GM23248 (cell line): ENCODE results near the gene CFAP74. TPM values are rescaled to one million over a fixed set of nuclear protein-coding genes. Genes with fewer than 3 reads are reported as not detected.

Source experiments
- DNase-seq: peaks from one replicate; pipeline ENCODE4 v3.0.0-alpha.2; 2015
- H2AFZ ChIP-seq: fragments of 200-600 bp; sonication (generic); 2 replicates; pipeline ENCODE4 v1.6.1; 2016; ENCODE audit warnings: antibody characterized with exemption
- H3F3A ChIP-seq: fragments of 200-600 bp; sonication (generic); 2 replicates; pipeline ENCODE4 v1.6.1; 2016; ENCODE audit warnings: mild to moderate bottlenecking, antibody characterized with exemption, mixed run types; ENCODE audit not compliant: insufficient read depth
- H3K27ac ChIP-seq: fragments of 200-600 bp; sonication (generic); 2 replicates; pipeline ENCODE4 v1.5.1; 2016; ENCODE audit warnings: mild to moderate bottlenecking
- H3K27me3 ChIP-seq: fragments of 200-600 bp; sonication (generic); replicated peaks from 2 replicates; pipeline ENCODE4 v1.6.1; 2016; ENCODE audit warnings: mild to moderate bottlenecking; ENCODE audit not compliant: insufficient read depth
- H3K36me3 ChIP-seq: fragments of 200-600 bp; sonication (generic); 2 replicates; pipeline ENCODE4 v1.6.1; 2016; ENCODE audit warnings: low read depth, mild to moderate bottlenecking
- H3K4me1 ChIP-seq: fragments of 200-600 bp; sonication (generic); 2 replicates; pipeline ENCODE4 v1.6.1; 2016; ENCODE audit warnings: mild to moderate bottlenecking; ENCODE audit not compliant: insufficient read depth
- H3K4me2 ChIP-seq: fragments of 200-600 bp; sonication (generic); one replicate; pipeline ENCODE4 v1.6.1; 2016; ENCODE audit warnings: mild to moderate bottlenecking; ENCODE audit not compliant: unreplicated experiment
- H3K4me3 ChIP-seq: fragments of 200-600 bp; sonication (generic); 2 replicates; pipeline ENCODE4 v1.5.1; 2016; ENCODE audit warnings: mild to moderate bottlenecking
- H3K79me2 ChIP-seq: fragments of 200-600 bp; sonication (generic); 2 replicates; pipeline ENCODE4 v1.6.1; 2016; ENCODE audit warnings: mild to moderate bottlenecking; ENCODE audit not compliant: insufficient read depth
- H3K9ac ChIP-seq: fragments of 200-600 bp; sonication (generic); 2 replicates; pipeline ENCODE4 v1.6.1; 2016; ENCODE audit warnings: mild to moderate bottlenecking
- H3K9me2 ChIP-seq: fragments of 200-600 bp; sonication (generic); 2 replicates; pipeline ENCODE4 v1.6.1; 2016; ENCODE audit warnings: mixed run types, mild to moderate bottlenecking, moderate library complexity; ENCODE audit not compliant: insufficient read depth
- H3K9me3 ChIP-seq: fragments of 200-600 bp; sonication (generic); one replicate; pipeline ENCODE4 v1.6.1; 2017; ENCODE audit warnings: low read depth
- H4K20me1 ChIP-seq: fragments of 200-600 bp; sonication (generic); 2 replicates; pipeline ENCODE4 v1.6.0; 2016; ENCODE audit not compliant: insufficient read depth
- EZH2 ChIP-seq: fragments of 200-600 bp; sonication (generic); IDR thresholded peaks from 2 replicates; pipeline ENCODE4 v1.6.1; 2018; ENCODE audit warnings: antibody characterized with exemption, mild to moderate bottlenecking; ENCODE audit not compliant: insufficient read depth, poor library complexity, severe bottlenecking
- EZH2phosphoT487 ChIP-seq: fragments of 200-600 bp; sonication (generic); IDR thresholded peaks from 2 replicates; pipeline ENCODE4 v1.6.1; 2018; ENCODE audit warnings: antibody characterized with exemption, moderate library complexity, mild to moderate bottlenecking, low read depth; ENCODE audit not compliant: insufficient read depth
- WGBS, 2 experiments: methylation state at CpG; one replicate each; pipeline ENCODE4 v1.1.6; 2015 to 2017; ENCODE audit warnings: low lambda C conversion rate in 2 of 2, low coverage in 1 of 2; ENCODE audit errors: missing lambda C conversion rate in 2 of 2; 5-methylcytosine and 5-hydroxymethylcytosine counted together
- in situ Hi-C: fragments of 300-500 bp; cut with MboI; formaldehyde crosslinking; loops from 2 replicates; pipeline ENCODE4 v1.15.0; 2020
- polyA plus RNA-seq: library from polyadenylated mRNA; unstranded; fragments of >200 nt; fragmentation: Nextera tagmentation; extraction: Ambion mirVana; gene quantifications from 2 replicates; pipeline ENCODE4 v1.2.1, GENCODE V29; 2016
- total RNA-seq: library from RNA; depleted of rRNA; stranded (reverse); fragments of >200 nt; shearing (Covaris generic); gene quantifications from 2 replicates; pipeline ENCODE4 v1.2.3, GENCODE V29; 2014

The CFAP74 gene
- total and polyA plus RNA-seq, 2 experiments from 2014 or later: not detected

DNA sequence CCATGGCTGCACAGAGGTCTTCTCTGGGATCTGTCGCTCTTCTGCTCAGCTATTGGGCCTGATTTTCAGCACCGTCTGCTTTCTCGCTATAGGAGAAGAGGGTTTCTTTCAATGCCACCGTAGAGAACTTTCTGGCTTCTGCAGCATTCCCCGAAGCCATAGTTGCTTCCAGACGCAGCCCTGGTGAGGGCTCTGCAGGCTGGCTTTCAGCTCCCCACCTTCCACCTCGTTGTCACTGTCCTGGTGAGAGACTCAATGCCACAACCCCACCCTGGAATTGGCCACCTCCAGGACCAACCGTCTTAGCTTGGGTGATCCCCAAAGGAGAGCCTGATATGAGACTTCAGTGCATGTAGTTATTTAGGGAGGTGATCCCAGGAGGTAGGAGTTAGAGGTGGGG, 34.6 kb upstream of the CFAP74 start:
- Histone ChIP-seq H3K4me3 (no peak overlapping the region), H3K9me2 (no peaks in the 10 kb centered on the region), H3K4me2 (no peak overlapping the region), H3F3A (no peaks in the 10 kb centered on the region), H3K9me3 (no peaks in the 10 kb centered on the region), H3K79me2 (no peaks in the 10 kb centered on the region), H2AFZ (no peak overlapping the region), H4K20me1 (no peaks in the 10 kb centered on the region), H3K27ac (no peak overlapping the region), H3K4me1 (no peaks in the 10 kb centered on the region), H3K9ac (no peak overlapping the region), H3K36me3 (no peaks in the 10 kb centered on the region), H3K27me3 (peaks cover 9% of the 10 kb centered on the region)
- TF ChIP-seq EZH2phosphoT487 (no peak), EZH2 (no peak)
- in situ Hi-C loops: no loop called here
- no peak for DNase-seq
- 56 to 65% methylated on average over 8 of the region's 8 CpGs for WGBS, 2 experiments

DNA sequence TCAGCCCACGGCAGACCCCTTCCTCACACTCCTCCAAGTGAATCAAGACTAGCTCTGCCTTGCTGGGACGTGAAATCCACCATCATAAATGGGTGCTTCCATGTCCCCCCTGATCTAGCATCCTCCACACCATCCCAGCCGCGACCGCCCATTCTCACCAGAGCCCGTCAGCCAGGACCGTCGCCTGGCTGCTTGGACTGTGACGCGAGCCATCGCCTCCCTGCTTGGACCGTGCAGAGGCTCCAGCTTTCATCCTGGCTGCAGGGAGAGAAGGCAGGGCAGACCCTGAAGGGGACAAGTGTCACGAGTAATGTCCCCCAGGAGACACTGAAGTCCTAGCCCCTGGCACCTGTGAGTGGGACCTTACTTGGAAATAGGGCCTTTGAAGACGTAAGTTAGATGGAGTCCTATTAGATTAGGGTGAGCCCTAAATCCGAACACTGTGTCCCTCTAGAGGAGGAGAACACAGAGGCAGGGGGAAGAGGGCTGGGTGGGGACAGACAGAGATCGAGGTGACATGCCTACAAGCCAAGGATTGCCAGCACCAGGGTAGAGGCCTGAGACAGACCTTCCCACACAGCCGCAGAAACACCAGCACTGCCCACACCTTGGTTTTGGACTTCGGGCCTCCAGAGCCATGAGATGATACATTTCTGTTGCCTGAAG, 33.9 kb upstream of the CFAP74 start:
- Histone ChIP-seq H3K4me1 (no peaks in the 10 kb centered on the region), H3K27ac (no peak overlapping the region), H3K79me2 (no peaks in the 10 kb centered on the region), H4K20me1 (no peaks in the 10 kb centered on the region), H3K9me3 (no peaks in the 10 kb centered on the region), H3K4me2 (no peak overlapping the region), H3K4me3 (no peak overlapping the region), H3K27me3 (peaks cover 9% of the 10 kb centered on the region), H3K9ac (no peak overlapping the region), H3K36me3 (no peaks in the 10 kb centered on the region), H2AFZ (no peak overlapping the region), H3K9me2 (no peaks in the 10 kb centered on the region), H3F3A (no peaks in the 10 kb centered on the region)
- DNase-seq: no peak
- TF ChIP-seq EZH2phosphoT487: no peak
- TF ChIP-seq EZH2: no peak
- WGBS, 2 experiments: 55 to 56% methylated on average over 18 of the region's 18 CpGs
- in situ Hi-C loops: no loop called here

DNA sequence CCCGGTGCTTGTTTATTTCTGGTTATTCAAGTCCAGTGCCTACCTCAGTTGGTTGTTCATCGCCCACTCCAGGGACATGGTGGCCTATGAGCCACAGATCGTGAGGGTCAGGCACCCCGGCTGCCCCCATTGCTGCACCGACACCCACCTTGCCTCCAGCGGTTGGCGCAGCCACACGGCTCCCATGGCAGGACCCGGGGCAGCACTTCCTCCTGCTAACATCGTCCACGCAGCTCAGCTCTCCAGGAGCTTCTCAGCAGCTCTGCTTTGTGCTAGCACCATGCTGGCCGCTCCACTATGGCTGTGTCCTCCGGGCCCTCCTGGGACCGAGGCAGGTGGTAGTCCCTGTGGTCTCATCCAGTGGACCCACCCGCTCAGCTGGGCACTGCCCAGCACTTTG, 32.7 kb upstream of the CFAP74 start:
- no peak overlapping the region for H3K9ac ChIP-seq
- no peak overlapping the region for H3K27ac ChIP-seq
- H3K79me2 ChIP-seq: no peaks in the 10 kb centered on the region
- DNase-seq: no peak
- no peak overlapping the region for H2AFZ ChIP-seq
- H3F3A ChIP-seq: no peaks in the 10 kb centered on the region
- H3K9me2 ChIP-seq: no peaks in the 10 kb centered on the region
- H4K20me1 ChIP-seq: no peaks in the 10 kb centered on the region
- no peaks in the 10 kb centered on the region for H3K36me3 ChIP-seq
- H3K4me3 ChIP-seq: no peak overlapping the region
- no peaks in the 10 kb centered on the region for H3K9me3 ChIP-seq
- no peak for TF ChIP-seq EZH2phosphoT487
- peaks cover 9% of the 10 kb centered on the region for H3K27me3 ChIP-seq
- in situ Hi-C loops: no loop called here
- H3K4me1 ChIP-seq: no peaks in the 10 kb centered on the region
- WGBS, 2 experiments: 58 to 62% methylated on average over 15 of the region's 15 CpGs
- no peak overlapping the region for H3K4me2 ChIP-seq

DNA sequence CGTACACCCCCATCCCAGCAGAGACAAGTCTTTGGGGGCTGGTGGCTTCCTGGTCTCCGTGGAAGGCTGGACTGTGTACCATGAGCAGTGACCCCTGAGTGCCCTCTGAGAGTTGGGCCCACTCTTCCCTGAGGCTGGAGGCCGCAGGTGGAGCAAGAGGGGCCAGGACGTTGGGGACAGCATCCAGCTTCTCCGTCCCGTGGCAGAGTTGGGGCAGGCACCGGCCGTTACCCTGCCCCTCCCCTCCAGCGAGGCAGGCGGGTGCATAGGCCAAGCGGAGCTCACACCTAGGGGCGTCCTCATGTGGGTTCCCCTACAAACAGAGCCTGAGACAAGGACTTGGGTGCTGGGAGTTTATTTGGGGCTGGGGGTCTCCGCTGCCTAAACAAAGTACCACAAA, 29.6 kb upstream of the CFAP74 start:
- no peaks in the 10 kb centered on the region for H3K9me3 ChIP-seq
- H3K9ac ChIP-seq: no peak overlapping the region
- H3F3A ChIP-seq: no peaks in the 10 kb centered on the region
- no peak overlapping the region for H3K27ac ChIP-seq
- H3K36me3 ChIP-seq: no peaks in the 10 kb centered on the region
- WGBS, 2 experiments: 50 to 54% methylated on average over 13 of the region's 13 CpGs
- no peaks in the 10 kb centered on the region for H3K9me2 ChIP-seq
- no peak for TF ChIP-seq EZH2phosphoT487
- no peak for TF ChIP-seq EZH2
- no peak overlapping the region for H3K4me2 ChIP-seq
- H3K27me3 ChIP-seq: no peaks in the 10 kb centered on the region; the same call in 1 of the 2 replicates
- no peak overlapping the region for H3K4me3 ChIP-seq
- no peaks in the 10 kb centered on the region for H3K79me2 ChIP-seq
- in situ Hi-C loops: no loop called here
- H3K4me1 ChIP-seq: no peaks in the 10 kb centered on the region
- H2AFZ ChIP-seq: no peak overlapping the region
- no peaks in the 10 kb centered on the region for H4K20me1 ChIP-seq
- no peak for DNase-seq

DNA sequence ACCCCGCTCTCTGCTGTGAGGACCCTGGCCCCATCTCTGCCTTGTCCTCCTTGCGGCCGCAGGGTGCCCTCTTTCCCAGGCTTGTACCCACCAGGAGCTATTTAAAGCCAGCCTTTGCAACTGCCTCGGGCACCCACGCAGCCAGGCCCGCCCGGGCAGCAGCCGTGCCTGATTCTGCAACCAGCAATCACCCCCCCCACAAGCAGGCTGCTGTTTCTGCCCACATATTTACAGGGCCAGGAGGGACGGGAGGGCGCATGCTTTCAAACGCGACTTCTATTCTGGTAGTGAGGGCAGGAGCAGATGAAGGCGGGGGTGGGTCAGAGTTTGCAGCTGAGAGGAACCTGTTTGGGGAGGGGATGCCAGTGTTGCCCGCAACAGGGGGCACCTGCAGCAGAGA, 29.2 kb upstream of the CFAP74 start:
- H3K4me1 ChIP-seq: no peaks in the 10 kb centered on the region
- in situ Hi-C loops: no loop called here
- no peaks in the 10 kb centered on the region for H3F3A ChIP-seq
- no peak overlapping the region for H3K27ac ChIP-seq
- H4K20me1 ChIP-seq: no peaks in the 10 kb centered on the region
- no peaks in the 10 kb centered on the region for H3K79me2 ChIP-seq
- DNase-seq: no peak
- H3K27me3 ChIP-seq: no peaks in the 10 kb centered on the region; the same call in 1 of the 2 replicates
- WGBS, 2 experiments: 67 to 68% methylated on average over 14 of the region's 14 CpGs
- no peak overlapping the region for H2AFZ ChIP-seq
- no peaks in the 10 kb centered on the region for H3K9me3 ChIP-seq
- no peaks in the 10 kb centered on the region for H3K36me3 ChIP-seq
- H3K9me2 ChIP-seq: no peaks in the 10 kb centered on the region
- no peak for TF ChIP-seq EZH2phosphoT487
- no peak for TF ChIP-seq EZH2
- H3K9ac ChIP-seq: no peak overlapping the region
- no peak overlapping the region for H3K4me2 ChIP-seq
- no peak overlapping the region for H3K4me3 ChIP-seq
